IPS-11a (cell line): ENCODE measurements around the gene MAP3K21.

Source experiments
- H3K4me3 ChIP-seq: one replicate; pipeline ENCODE4 v1.5.1; 2013; ENCODE audit warnings: low read depth, low read length, control low read depth

MAP3K21 gene

DNA sequence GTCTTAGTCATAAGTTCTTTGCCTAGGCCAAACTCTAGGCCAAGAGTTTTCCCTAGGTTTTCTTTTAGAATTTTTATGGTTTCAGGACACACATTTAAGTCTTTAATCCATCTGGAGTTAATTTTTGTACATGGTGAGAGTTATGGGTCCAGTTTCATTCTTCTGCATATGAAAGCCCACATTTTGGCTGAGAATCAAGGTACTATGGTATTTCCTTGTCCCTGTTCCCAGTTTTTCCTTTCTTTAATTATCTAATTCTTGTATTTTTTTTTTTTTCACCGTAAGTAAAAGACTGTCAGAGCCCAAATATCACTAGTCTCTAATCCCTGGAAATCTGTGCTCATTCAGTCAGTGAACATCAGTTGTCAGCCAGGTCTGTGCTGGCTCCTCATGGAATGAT is 105.4 kb downstream of the MAP3K21 start:
- H3K4me3 ChIP-seq: no peak overlapping the region

DNA sequence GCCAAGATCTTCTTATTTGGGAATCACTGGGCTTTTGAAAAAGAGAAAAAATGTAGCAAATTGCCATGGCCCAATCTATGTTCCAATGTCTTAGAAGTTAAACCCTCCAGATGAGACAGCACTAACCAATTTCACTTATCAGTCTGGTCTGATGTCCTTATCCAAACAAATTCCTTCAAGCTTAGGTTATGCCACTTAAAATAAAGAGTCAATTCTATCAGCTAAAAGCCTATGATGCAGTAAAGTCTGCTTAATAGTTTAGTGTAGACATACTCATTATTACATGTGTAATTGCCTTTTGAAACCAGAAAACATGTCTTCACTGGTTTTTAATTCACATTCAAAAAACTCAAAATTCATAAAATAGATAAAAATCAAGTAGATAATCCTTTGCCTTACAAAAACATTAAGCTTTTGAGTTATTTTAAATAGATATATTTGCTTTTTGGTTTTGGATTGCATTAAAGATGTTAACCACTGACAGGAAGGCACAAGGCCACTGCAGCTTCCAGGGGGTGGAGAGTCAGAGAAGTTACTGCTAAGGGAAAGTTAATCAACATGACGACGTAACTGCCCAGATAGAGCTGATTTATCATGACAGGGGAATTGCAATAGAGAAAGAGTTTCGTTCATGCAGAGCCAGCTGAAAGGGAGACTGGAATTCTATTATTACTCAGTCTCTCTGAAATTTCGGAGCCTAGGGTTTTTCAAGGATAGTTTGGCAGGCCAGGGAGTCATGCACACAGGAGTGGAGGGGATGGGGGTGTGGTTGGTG is 106.1 kb downstream of the MAP3K21 start:
- no peak overlapping the region for H3K4me3 ChIP-seq
